Amniotic epithelial cell (primary cell): ENCODE measurements around the gene MINDY3.
A peak's percentile ranks its signal among the peaks of the same experiment; 100 is the strongest.
"Not testable (repeated sequence)": the region's sequence is repeated elsewhere in the genome, so short reads cannot be mapped to it uniquely, and the experiment has no call there.

Experiments
- DNase-seq: peaks from one replicate; pipeline ENCODE4 v3.0.0-alpha.2; 2010; ENCODE audit warnings: low read depth

Gene MINDY3

DNA sequence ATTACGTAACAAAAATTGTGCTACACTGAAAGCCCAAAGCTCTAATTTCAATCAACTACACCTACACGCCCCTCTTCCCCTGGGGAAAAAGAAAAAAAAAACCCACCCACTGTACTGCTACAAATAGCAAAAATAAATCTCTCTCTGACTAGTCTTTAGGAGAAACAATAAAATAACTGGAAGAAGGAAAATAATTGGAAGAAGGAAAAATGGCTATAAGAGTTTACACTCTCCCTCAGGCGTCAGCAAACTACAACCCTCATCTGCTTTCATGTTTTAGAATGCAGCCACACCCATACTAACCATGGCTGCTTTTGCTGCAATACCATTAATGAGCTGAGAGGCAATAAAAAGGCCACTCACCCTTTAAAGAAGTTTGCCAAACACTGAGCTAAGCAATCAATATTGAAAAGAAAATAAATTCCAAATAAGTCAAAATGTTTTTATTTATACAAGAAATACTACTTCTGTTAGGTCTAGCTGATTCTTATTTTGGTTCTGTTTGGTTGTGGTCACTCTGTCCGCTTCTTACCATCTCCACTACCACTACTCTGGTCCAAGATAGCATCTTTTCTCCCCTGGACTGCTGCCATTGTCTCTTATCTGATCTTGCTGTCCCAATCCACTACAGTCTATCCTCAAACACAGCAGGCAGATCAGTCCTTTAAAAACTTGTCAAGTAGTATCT, 3.8 kb downstream of the MINDY3 start:
- DNase-seq = no peak

DNA sequence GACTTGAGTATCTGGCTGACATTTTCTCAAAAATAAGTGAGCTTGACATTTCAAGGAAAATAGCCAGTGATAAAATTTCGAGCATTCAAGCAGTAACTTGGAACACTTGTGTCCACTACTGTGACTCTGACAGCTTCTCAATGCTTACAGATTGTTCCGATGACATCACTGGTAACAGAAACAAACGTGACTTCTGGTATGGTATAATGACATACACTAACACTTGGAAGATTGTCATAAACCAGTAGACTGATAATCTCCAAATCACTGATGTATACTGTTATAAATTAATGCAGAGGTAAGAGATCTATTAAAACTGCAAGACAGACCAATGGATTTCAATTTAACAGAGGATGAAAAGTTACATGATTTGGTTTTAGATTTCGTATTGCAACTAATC, 6.5 kb downstream of the MINDY3 start:
- no peak for DNase-seq

DNA sequence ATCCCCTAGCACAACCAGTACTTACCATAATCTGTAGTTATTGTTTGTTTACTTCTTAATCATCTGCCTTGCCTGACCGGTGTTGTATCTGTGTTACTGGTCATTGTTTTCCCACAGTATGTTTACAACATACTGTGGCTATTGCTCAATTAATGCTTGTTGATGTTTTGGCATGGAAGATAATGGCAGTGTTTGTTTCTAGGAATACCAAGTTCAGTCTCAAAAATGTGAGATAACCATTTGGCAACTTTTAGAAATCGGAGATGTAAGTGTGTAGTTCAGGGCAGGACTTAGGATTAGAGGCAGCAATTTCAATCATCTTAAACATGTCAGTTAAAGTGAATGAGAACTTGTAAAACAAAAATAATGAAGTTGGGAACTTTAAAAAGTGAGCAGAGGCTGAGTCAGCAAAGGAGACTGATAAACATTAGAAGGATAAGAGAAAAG, 8.2 kb downstream of the MINDY3 start:
- DNase-seq = peak; percentile 92

- not testable (repeated sequence) for DNase-seq
Observed at GRCh38 chr10:15850337-15850978, 9.8 kb downstream of the MINDY3 start.

- no peak for DNase-seq
Observed at GRCh38 chr10:15849316-15849715, 11.0 kb downstream of the MINDY3 start.

DNA sequence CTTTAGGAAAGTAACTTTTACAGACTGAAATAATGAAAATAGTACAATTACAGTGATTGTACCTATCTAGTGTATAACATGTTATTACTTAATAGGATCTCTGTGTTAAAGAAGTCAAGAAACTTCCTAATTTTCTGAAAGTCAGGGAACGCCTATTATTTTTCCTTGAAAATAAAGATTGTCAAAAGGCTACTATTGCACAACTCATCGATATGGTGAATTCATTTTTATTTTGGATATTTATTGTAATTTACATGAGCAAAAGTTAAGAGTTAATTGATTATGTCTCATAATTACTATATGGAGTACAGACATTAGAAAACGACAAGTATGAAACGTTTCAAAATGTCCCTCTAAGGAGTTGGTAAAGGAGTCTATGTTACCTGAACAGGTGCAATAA, 12.8 kb downstream of the MINDY3 start:
- DNase-seq = no peak

DNA sequence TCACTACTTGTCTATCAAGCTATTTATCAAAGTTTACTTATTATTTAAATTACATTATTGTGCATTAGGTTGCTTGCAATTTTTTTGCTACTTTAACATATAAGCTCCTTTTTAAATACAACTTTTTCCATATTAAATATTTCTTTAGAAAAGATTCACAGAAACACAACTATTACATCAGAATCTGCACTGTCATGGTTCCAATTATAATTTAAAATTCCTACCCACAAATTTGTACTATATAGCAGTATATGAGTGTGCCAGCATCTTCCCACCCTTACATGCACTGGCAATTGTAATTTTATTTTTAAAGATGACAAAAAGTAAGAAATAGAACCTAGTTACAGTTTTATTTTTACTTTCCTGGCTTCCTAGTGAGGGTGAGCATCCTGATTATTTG, 15.8 kb downstream of the MINDY3 start:
- no peak for DNase-seq

DNA sequence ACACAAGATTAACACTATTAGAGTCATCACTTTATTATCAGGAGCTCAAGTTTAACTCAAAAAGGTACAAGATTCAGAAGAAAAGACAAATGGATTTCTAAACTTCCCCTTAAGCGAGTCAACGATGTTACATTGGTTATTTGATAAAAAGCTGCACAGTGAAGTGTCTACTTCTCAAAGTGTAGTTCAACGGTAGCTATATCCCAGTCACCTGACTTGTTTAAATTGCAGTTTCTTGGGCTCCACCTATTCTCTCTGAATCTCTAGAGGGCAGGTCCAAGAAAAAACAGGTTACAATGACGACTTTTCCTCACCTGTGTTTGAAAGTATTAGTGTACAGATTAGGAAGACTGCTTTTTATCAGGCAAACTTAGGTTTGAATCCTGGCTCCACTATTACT, 16.6 kb downstream of the MINDY3 start:
- DNase-seq = no peak

GRCh38 chr10:15842556-15843169, 17.6 kb downstream of the MINDY3 start:
- DNase-seq = peak; percentile 55

DNA sequence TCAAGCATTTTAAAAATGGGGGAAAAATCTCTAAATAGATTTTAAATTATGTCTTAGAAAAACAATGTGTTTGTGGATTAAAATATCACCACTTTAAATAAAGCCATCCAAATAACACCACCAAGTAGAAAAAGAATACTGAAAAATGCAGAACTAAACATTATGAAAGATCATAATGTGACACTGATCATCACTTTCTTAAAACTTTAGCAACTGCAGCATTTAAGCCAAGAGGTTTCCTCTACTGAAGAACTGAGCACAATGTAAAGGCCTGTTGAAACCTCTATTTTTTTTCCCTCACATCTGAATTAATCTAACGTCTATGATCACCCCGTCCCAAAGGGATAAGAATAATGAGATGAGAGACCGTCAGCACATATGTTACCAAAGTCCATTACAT, 18.6 kb downstream of the MINDY3 start:
- DNase-seq = no peak

DNA sequence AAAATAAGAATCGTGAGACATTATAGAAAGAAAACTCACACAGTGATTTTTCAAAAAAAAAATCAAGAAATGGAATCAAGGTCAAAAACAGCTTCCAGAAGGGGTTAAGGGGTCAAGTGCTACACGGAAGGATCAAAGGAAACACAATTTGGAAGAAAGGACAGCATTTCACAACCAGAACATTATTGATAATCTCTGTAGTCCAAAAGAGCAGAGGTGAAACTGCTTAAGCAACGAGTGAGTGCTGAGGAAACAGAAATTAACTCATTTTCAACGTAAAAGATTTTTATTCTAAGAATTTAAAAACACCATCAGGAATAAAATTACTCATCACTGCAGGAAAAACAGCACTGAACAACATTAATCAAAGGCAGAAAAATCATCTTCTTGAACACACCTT, 23.5 kb downstream of the MINDY3 start:
- DNase-seq = no peak

GRCh38 chr10:15829495-15829894, 30.8 kb downstream of the MINDY3 start:
- no peak for DNase-seq

GRCh38 chr10:15824498-15824897, 35.8 kb downstream of the MINDY3 start:
- peak; percentile 37 for DNase-seq

DNA sequence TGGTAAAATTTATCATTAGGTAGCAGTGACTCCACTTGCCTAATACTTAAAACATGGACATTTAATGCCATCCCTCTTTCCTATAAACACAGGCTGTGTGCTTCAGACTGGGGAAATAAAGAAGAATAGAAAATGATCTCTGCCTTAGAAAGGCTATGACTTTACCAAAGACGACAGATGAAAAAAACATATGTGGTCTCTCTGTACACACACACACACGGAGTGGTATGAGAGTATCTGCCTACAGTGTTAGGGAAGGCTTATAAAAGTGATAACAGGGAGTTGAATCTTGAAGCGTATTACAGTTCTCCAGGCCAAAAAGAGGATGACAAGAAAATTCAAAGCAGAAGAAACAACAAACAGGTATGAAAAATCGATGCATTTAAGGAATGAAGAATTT, 38.2 kb downstream of the MINDY3 start:
- DNase-seq = no peak

GRCh38 chr10:15821046-15821683, 39.1 kb downstream of the MINDY3 start:
- no peak for DNase-seq

DNA sequence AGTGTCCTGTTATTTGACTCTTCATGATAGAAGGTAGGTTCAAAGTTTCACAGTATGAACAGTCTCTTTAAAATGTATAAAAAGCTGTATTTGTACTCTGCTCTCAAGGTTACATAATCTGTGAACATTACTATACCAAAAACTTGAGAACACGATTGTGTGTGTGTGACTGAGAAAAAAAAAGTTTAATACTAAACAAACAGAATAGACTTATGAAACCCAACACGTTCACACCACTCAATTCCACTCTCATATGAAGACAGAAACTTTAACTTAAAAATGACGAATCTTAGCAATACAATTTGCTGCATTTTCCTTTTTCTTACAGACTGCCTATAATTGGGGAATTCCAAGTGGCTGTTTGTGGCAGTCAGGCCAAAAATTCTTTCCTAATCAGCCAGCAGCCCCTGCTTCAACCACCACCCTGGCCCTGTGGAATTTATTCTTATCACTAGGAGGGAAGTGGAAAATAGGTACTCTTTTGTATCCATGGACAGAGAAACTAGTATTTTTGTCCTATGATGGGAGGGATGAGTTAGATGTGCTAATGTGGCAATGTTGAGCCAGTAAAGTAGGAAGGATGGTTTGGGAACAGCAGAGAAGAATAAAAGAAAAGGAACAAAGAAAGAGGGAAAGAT, 42.8 kb downstream of the MINDY3 start:
- DNase-seq = no peak

DNA sequence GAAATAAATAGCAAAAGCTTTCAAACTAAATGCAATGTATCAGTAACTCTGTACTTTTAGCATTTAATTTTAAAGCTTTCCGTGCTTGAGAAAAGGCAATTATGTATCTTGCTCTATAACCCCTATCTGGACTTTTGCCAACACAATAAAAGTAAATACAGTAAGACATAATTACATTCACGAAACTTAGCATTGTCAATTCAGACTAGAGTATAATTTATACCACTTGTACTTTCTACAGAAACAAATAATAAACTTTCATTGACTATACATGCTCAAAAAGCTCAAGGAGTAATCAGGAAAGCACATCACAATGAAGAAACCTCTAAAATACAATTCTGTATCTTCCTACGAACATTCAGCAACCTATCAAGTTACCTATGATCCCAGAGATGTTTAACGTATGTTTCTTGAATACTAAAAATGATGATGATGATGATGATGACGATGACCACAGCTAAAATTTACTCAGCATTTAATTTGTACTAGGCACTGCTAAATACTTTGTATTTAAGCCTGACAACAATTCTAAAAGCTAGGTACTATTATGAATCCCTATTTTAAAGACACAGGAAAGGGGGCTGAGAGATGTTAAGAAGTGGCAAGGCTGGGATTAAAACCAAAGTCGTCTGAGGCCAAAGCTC, 44.9 kb downstream of the MINDY3 start:
- DNase-seq = no peak

GRCh38 chr10:15814565-15814964, 45.7 kb downstream of the MINDY3 start:
- DNase-seq = no peak

- DNase-seq = peak; percentile 88
Observed at GRCh38 chr10:15813415-15813814, 46.9 kb downstream of the MINDY3 start.

DNA sequence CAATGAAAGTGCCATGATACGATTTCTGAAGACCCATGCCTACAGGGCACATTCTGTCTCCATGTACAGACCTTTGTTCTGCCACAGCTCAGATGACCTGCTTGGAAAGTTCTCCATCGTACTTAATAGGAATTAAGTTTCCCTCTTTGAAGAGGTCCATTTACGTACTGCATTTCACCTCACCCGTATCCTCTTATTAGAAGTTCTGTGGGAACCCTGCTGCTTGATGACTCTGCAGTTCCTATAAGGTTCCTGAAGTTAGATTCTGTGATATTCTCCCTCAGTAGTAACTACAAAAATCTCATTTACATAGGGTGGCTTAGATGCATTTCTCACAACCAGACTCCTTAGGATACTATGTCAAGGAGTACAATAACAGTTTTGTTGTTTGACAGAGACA, 50.9 kb downstream of the MINDY3 start:
- DNase-seq = no peak

- DNase-seq = no peak
Observed at GRCh38 chr10:15808204-15808797, 52.0 kb downstream of the MINDY3 start.
